ENCODE results near the gene SETBP1. TPM values are rescaled to one million over a fixed set of nuclear protein-coding genes. Genes with fewer than 3 reads are reported as not detected.

The SETBP1 gene
- total RNA-seq, 1 experiment from 2014 or later = 9.6 TPM

GRCh38 chr18:45049578-45050319 is 369.1 kb downstream of the SETBP1 start (continued):
- TF ChIP-seq E2F4 (CRISPR knock-in tag; IDR thresholded peaks at IDR 0.05; ENCODE audit: borderline replicate concordance, low read depth) (no peak), HMGA2 (CRISPR knock-in tag; IDR thresholded peaks at IDR 0.05) (no peak), AR (CRISPR knock-in tag; IDR thresholded peaks at IDR 0.05) (no peak), ELF4 (CRISPR knock-in tag; IDR thresholded peaks at IDR 0.05; ENCODE audit: low read depth) (no peak), ZNF671 (CRISPR knock-in tag; IDR thresholded peaks at IDR 0.05) (no peak), ETV6 (CRISPR knock-in tag; IDR thresholded peaks at IDR 0.05) (no peak)

GRCh38 chr18:45050712-45051601 is 370.3 kb downstream of the SETBP1 start:
- H3K27ac Mint-ChIP-seq = no peak overlapping the region
- no peaks in the 10 kb centered on the region for H3K9me3 Mint-ChIP-seq
- POLR2A ChIA-PET = no interaction called here
- ATAC-seq = no peak
- H3K4me1 Mint-ChIP-seq = no peaks in the 10 kb centered on the region
- CTCF ChIA-PET = no interaction called here
- no peak overlapping the region for H3K4me3 Mint-ChIP-seq
- DNase-seq (ENCODE audit: low spot score) = no peak
- H3K36me3 Mint-ChIP-seq = no peaks in the 10 kb centered on the region
- H3K27me3 Mint-ChIP-seq (ENCODE audit: low read depth) = no peaks in the 10 kb centered on the region
- TF ChIP-seq IRF2 (CRISPR knock-in tag; IDR thresholded peaks at IDR 0.05; ENCODE audit: borderline replicate concordance, low read depth) (no peak), AFF4 (CRISPR knock-in tag; IDR thresholded peaks at IDR 0.05; ENCODE audit: borderline replicate concordance) (no peak), NFYB (CRISPR knock-in tag; conservative IDR thresholded peaks at IDR 0.05; ENCODE audit: low read depth) (no peak), SOX15 (CRISPR knock-in tag; IDR thresholded peaks at IDR 0.05) (no peak), NR1H2 (CRISPR knock-in tag; IDR thresholded peaks at IDR 0.05) (no peak), SMAD4 (CRISPR knock-in tag; IDR thresholded peaks at IDR 0.05) (no peak), PRDM15 (CRISPR knock-in tag; IDR thresholded peaks at IDR 0.05) (no peak), NR2C2 (CRISPR knock-in tag; IDR thresholded peaks at IDR 0.05) (no peak), CBFB (CRISPR knock-in tag; IDR thresholded peaks at IDR 0.05; ENCODE audit: low read depth) (no peak), ETV6 (CRISPR knock-in tag; IDR thresholded peaks at IDR 0.05) (no peak), ZNF138 (CRISPR knock-in tag; conservative IDR thresholded peaks at IDR 0.05) (no peak), ZNF263 (CRISPR knock-in tag; IDR thresholded peaks at IDR 0.05; ENCODE audit: low read depth) (no peak), E2F1 (CRISPR knock-in tag; IDR thresholded peaks at IDR 0.05) (no peak), MLX (CRISPR knock-in tag; IDR thresholded peaks at IDR 0.05) (no peak)
